HCT116 (cell line): ENCODE data around the gene HOXC11. TPM values are rescaled to one million over a fixed set of nuclear protein-coding genes. Genes with fewer than 3 reads are reported as not detected.

ENCODE experiments used
- ATAC-seq: fragments of 200-7000 bp; cut with Tn5 transposase; 2 replicates; pipeline ENCODE4 v1.9.1; 2020; ENCODE audit warnings: mild to moderate bottlenecking, moderate library complexity
- BruUV-seq: library from RNA; stranded (reverse); fragments of 400-500 nt; replicated peaks from 2 replicates; lab custom pipeline; 2021; lab: Mats Ljungman, UMichigan
- CTCF ChIA-PET: fragments of 300-600 bp; sonication (Branson Sonifier 250); formaldehyde crosslinking; loops from one replicate; lab custom pipeline; 2021; ENCODE audit warnings: antibody characterized with exemption; lab: Charles Lee
- POLR2A ChIA-PET: fragments of 300-600, 350-600 bp; sonication (Branson Sonifier 250); formaldehyde crosslinking; loops from one replicate; lab custom pipeline; 2021; ENCODE audit warnings: antibody characterized with exemption; lab: Charles Lee
- RAD21 ChIA-PET, 2 experiments: fragments of 300-600 bp; sonication (Branson Sonifier 250); formaldehyde crosslinking; loops; one replicate each; lab custom pipeline; 2023; ENCODE audit warnings: low total read pairs in 2 of 2; ENCODE audit not compliant: uncharacterized antibody in 2 of 2, unreplicated experiment in 2 of 2, low non-redundant PET in 1 of 2; lab: Charles Lee
- DNase-seq: peaks from one replicate; pipeline ENCODE4 v3.0.0-alpha.2; 2010; ENCODE audit warnings: low read depth, low spot score
- H2AFZ ChIP-seq: fragments of 200-600 bp; shearing (Covaris generic), sonication (generic); 2 replicates; pipeline ENCODE4 v1.6.1; 2017; ENCODE audit warnings: low read depth, mixed run types, mixed read lengths, antibody characterized with exemption, low read length; ENCODE audit not compliant: poor library complexity, severe bottlenecking
- H3K27ac ChIP-seq: 2 replicates; pipeline ENCODE4 v1.5.1; 2012; ENCODE audit warnings: low read depth, low read length
- H3K27me3 ChIP-seq: fragments of 200-600 bp; sonication (generic); 2 replicates; pipeline ENCODE4 v1.6.1; 2016; ENCODE audit warnings: mixed run types, low read length, mixed read lengths; ENCODE audit not compliant: insufficient read depth
- H3K36me3 ChIP-seq, 2 experiments: fragments of 200-500 bp in 1 of 2; fragments of 200-600 bp in 1 of 2; sonication (Bioruptor generic) in 1 of 2; sonication (generic) in 1 of 2; 2 replicates each; pipeline versions ENCODE4 v1.5.1 to v1.6.1; 2014 to 2016; ENCODE audit warnings: low read length in 2 of 2, inconsistent platforms in 1 of 2, mixed read lengths in 1 of 2, mixed run types in 1 of 2; ENCODE audit not compliant: insufficient read depth in 2 of 2, control insufficient read depth in 1 of 2
- H3K4me1 ChIP-seq, 2 experiments: fragments of 200-600 bp in 1 of 2; sonication (generic) in 1 of 2; 2 replicates each; pipeline versions ENCODE4 v1.5.1 to v1.6.1; 2012 to 2017; ENCODE audit warnings: low read length in 2 of 2, inconsistent platforms in 1 of 2, mild to moderate bottlenecking in 1 of 2, mixed read lengths in 1 of 2, mixed run types in 1 of 2, moderate library complexity in 1 of 2; ENCODE audit not compliant: insufficient read depth in 2 of 2, control insufficient read depth in 1 of 2
- H3K4me2 ChIP-seq: fragments of 200-600 bp; sonication (generic); 2 replicates; pipeline ENCODE4 v1.6.1; 2017; ENCODE audit warnings: mixed run types, low read length, mixed read lengths
- H3K4me3 ChIP-seq, 2 experiments: fragments of 200-600 bp in 1 of 2; sonication (generic) in 1 of 2; replicated peaks in 1 of 2; 2 replicates each; pipeline ENCODE4 v1.5.1; 2011 to 2016; ENCODE audit warnings: low read length in 2 of 2, control low read depth in 1 of 2, low read depth in 1 of 2, mild to moderate bottlenecking in 1 of 2, mixed read lengths in 1 of 2, mixed run types in 1 of 2
- H3K79me2 ChIP-seq: fragments of 200-600 bp; sonication (generic); 2 replicates; pipeline ENCODE4 v1.6.1; 2017; ENCODE audit warnings: mild to moderate bottlenecking, mixed run types, low read length, moderate library complexity, mixed read lengths; ENCODE audit not compliant: insufficient read depth
- H3K9ac ChIP-seq: fragments of 200-600 bp; sonication (generic); 2 replicates; pipeline ENCODE4 v1.6.1; 2016; ENCODE audit warnings: low read length, mixed read lengths
- H3K9me2 ChIP-seq: fragments of 200-600 bp; sonication (generic), shearing (Covaris generic); 2 replicates; pipeline ENCODE4 v1.6.1; 2017; ENCODE audit warnings: mixed run types, mild to moderate bottlenecking, moderate library complexity; ENCODE audit not compliant: insufficient read depth
- H3K9me3 ChIP-seq, 2 experiments: fragments of 200-500 bp in 1 of 2; fragments of 200-600 bp in 1 of 2; sonication (Bioruptor generic) in 1 of 2; sonication (generic) in 1 of 2; 2 replicates each; pipeline ENCODE4 v1.6.1; 2014 to 2017; ENCODE audit warnings: low read length in 2 of 2, mixed read lengths in 2 of 2, inconsistent platforms in 1 of 2, low read depth in 1 of 2, mild to moderate bottlenecking in 1 of 2, mixed run types in 1 of 2, moderate library complexity in 1 of 2; ENCODE audit not compliant: control insufficient read depth in 1 of 2, insufficient read depth in 1 of 2
- H4K20me1 ChIP-seq: fragments of 200-600 bp; sonication (generic), shearing (Covaris generic); 2 replicates; pipeline ENCODE4 v1.6.1; 2017; ENCODE audit warnings: mixed run types, mild to moderate bottlenecking, moderate library complexity; ENCODE audit not compliant: insufficient read depth
- ATF3 ChIP-seq: IDR thresholded peaks from 2 replicates; pipeline ENCODE4 v1.6.1; 2012
- CBX3 ChIP-seq: IDR thresholded peaks from 2 replicates; pipeline ENCODE4 v1.6.1; 2012; ENCODE audit warnings: low read depth
- CEBPB ChIP-seq: IDR thresholded peaks from 2 replicates; pipeline ENCODE4 v1.6.1; 2012; ENCODE audit warnings: low read depth
- CTCF ChIP-seq, 3 experiments: fragments of 200-600 bp in 1 of 3; sonication (generic) in 1 of 3; IDR thresholded peaks in 2 of 3; conservative IDR thresholded peaks in 1 of 3; 2 replicates each; pipeline ENCODE4 v1.5.1; 2012 to 2017; ENCODE audit warnings: low read depth in 2 of 3, low read length in 2 of 3, antibody characterized with exemption in 1 of 3, borderline replicate concordance in 1 of 3, control low read depth in 1 of 3, mild to moderate bottlenecking in 1 of 3, mixed read lengths in 1 of 3, mixed run types in 1 of 3, moderate library complexity in 1 of 3; ENCODE audit not compliant: insufficient read depth in 1 of 3
- EGR1 ChIP-seq: IDR thresholded peaks from 2 replicates; pipeline ENCODE4 v1.6.1; 2012; ENCODE audit warnings: low read depth
- ELF1 ChIP-seq: IDR thresholded peaks from 2 replicates; pipeline ENCODE4 v1.6.1; 2012; ENCODE audit warnings: low read depth, borderline replicate concordance
- EZH2phosphoT487 ChIP-seq: fragments of 200-600 bp; IDR thresholded peaks from 2 replicates; pipeline ENCODE4 v1.6.1; 2018; ENCODE audit warnings: antibody characterized with exemption, borderline replicate concordance
- FOSL1 ChIP-seq: IDR thresholded peaks from 2 replicates; pipeline ENCODE4 v1.6.1; 2012; ENCODE audit warnings: low read depth
- JUND ChIP-seq: IDR thresholded peaks from 2 replicates; pipeline ENCODE4 v1.6.1; 2012
- POLR2A ChIP-seq: IDR thresholded peaks from 2 replicates; pipeline ENCODE4 v1.7.0; 2011; ENCODE audit warnings: borderline replicate concordance; ENCODE audit not compliant: insufficient read depth, insufficient read length; ENCODE audit errors: extremely low read depth
- POLR2AphosphoS5 ChIP-seq: IDR thresholded peaks from 2 replicates; pipeline ENCODE4 v1.6.1; 2011; ENCODE audit warnings: mild to moderate bottlenecking, low read depth, low read length, moderate library complexity
- RAD21 ChIP-seq: IDR thresholded peaks from 2 replicates; pipeline ENCODE4 v1.6.1; 2012; ENCODE audit warnings: low read depth, mild to moderate bottlenecking
- REST ChIP-seq: IDR thresholded peaks from 2 replicates; pipeline ENCODE4 v1.6.1; 2012; ENCODE audit warnings: low read depth
- SP1 ChIP-seq: IDR thresholded peaks from 2 replicates; pipeline ENCODE4 v1.6.1; 2012; ENCODE audit warnings: low read depth
- SRF ChIP-seq: IDR thresholded peaks from 2 replicates; pipeline ENCODE4 v1.6.1; 2012; ENCODE audit warnings: low read depth
- YY1 ChIP-seq: IDR thresholded peaks from 2 replicates; pipeline ENCODE4 v1.6.1; 2011; ENCODE audit warnings: low read length, low read depth, moderate library complexity, mild to moderate bottlenecking; ENCODE audit not compliant: insufficient replicate concordance; ENCODE audit errors: extremely low read depth
- ZBTB33 ChIP-seq: IDR thresholded peaks from 2 replicates; pipeline ENCODE4 v1.6.1; 2011; ENCODE audit warnings: mild to moderate bottlenecking, low read length, moderate library complexity; ENCODE audit not compliant: insufficient replicate concordance; ENCODE audit errors: extremely low read depth
- ZNF274 ChIP-seq: fragments of 200-500 bp; sonication (Bioruptor generic); IDR thresholded peaks from 2 replicates; pipeline ENCODE4 v1.6.1; 2014; ENCODE audit warnings: mild to moderate bottlenecking, low read depth, low read length, inconsistent platforms
- intact Hi-C: fragments of 100-400 bp; cut with micrococcal nuclease; formaldehyde crosslinking; loops from 2 replicates; pipeline ENCODE4 v1.10.0; 2022
- total RNA-seq: library from RNA; stranded (reverse); gene quantifications from one replicate; pipeline ENCODE4 v1.2.1, GENCODE V29; 2021; ENCODE audit not compliant: unreplicated experiment

Gene HOXC11
- total RNA-seq, 1 experiment from 2014 or later, result 0.22 TPM

- H2AFZ ChIP-seq, result no peak overlapping the region
- no peaks in the 10 kb centered on the region for H3K9me2 ChIP-seq
- ATAC-seq, result no peak
- H3K9me3 ChIP-seq, result no peaks in the 10 kb centered on the region
- RAD21 ChIA-PET, result no interaction called here
- H3K27me3 ChIP-seq, result no peaks in the 10 kb centered on the region
- H3K79me2 ChIP-seq, result no peaks in the 10 kb centered on the region
- CTCF ChIA-PET, result no interaction called here
- peaks cover 0 to 6% of the 10 kb centered on the region in 2 experiments; a peak in 2 of 4 replicates for H3K4me1 ChIP-seq
- H3K4me2 ChIP-seq, result no peak overlapping the region
- H3K27ac ChIP-seq, result no peak overlapping the region
- TF ChIP-seq REST, result no peak
- TF ChIP-seq FOSL1, result no peak
- no peak for TF ChIP-seq ATF3
- no peak for TF ChIP-seq EZH2phosphoT487
- no peak for TF ChIP-seq SP1
- TF ChIP-seq SRF, result no peak
- no peak for TF ChIP-seq ZBTB33
- TF ChIP-seq POLR2A, result no peak
- no peak for TF ChIP-seq CBX3
- no peak for TF ChIP-seq YY1
- no peak for TF ChIP-seq POLR2AphosphoS5
- no peak for TF ChIP-seq ELF1
- no peak for TF ChIP-seq JUND
- TF ChIP-seq ZNF274, result no peak
- no peak for TF ChIP-seq EGR1
- no peak for TF ChIP-seq CTCF (IDR thresholded peaks at IDR 0.05 in 2 of 3, conservative IDR thresholded peaks at IDR 0.05 in 1 of 3; ENCODE audit: borderline replicate concordance in 1 of 3, insufficient read depth in 1 of 3, low read depth in 2 of 3, low read length in 2 of 3)
- no peak for TF ChIP-seq RAD21
- no peak for TF ChIP-seq CEBPB
- TF ChIP-seq, all 23 proteins: peak for 0
- no peak overlapping the region for H3K9ac ChIP-seq
- POLR2A ChIA-PET, result no interaction called here
- no peak for DNase-seq
- intact Hi-C loops, result no loop called here
- H3K36me3 ChIP-seq, result no peaks in the 10 kb centered on the region
- no peaks in the 10 kb centered on the region for H4K20me1 ChIP-seq
- BruUV-seq, result no TSS peak
- no peak overlapping the region for H3K4me3 ChIP-seq
Measured at GRCh38 chr12:53981634-53982565, 9.0 kb downstream of the HOXC11 start.
